NCI-H1417 treated with DMSO at 0.1 percent for 48 hours (cell line): ENCODE results near the gene CD4.

Source experiments
- DNase-seq: peaks from one replicate; lab custom pipeline; 2025; lab: John Stamatoyannopoulos, UW

Gene CD4

DNA sequence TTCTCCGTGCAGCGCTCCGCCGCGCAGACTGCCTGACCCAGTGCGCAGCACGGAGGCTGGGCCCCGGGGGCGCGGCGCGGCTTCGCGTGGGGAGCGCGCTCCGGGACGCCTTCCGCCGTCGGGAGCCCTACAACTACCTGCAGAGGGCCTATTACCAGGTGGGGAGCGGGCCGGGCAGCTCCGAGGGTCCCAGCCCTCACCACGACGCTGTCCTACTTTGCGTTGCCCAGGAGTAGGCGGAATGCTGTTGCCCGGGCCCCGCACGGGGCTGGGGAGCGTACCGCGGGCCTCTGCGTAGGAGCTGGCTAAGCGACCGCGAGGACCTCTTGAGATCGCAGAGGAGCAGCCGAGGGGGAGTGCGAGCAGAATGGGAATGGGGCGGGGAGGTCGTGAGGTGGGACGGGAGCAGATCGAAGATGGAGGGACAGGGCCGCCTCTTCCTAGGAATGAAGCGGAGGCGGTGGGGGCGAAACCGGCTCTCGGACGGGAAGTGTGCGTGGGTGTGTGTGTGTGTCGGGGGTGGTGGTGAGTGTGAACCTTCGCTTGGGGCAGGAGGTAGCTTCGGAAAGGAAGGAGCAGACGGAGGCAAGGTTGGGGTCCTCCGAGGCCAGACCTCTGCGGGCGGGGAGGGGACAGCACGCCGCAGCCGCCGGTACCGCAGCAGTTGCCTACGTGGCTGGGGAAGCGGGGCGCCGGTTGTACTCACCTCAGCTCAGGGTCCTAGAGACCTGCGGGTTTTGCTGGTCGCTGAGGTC, 39.6 kb downstream of the CD4 start:
- no peak for DNase-seq

- DNase-seq = no peak
These were observed 40.4 kb downstream of the CD4 start for GRCh38 chr12:6829536-6830220.

DNA sequence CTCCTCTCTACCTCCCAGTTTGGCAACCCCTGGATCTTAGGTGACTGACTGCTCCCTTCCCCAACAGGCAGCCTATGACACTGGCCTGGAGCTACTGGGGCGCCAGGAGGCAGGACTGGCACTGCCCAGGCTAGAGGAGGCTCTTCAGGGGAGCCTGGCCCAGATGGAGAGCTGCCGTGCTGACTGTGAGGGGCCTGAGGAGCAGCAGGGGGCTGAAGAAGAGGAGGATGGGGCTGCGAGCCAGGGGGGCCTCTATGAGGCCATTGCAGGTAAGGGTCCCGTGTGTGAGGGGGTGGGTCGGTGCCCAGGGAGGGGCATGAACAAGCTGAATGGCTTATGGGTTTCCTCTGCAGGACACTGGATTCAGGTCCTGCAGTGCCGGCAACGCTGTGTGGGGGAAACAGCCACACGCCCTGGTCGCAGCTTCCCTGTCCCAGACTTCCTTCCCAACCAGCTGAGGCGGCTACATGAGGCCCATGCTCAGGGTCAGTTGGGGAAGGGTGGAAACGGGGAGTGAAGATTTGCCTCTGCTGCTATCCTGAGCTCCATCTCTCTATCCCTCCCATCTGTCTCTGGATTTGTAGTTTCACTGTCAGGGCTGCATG, 41.1 kb downstream of the CD4 start:
- DNase-seq = no peak

DNA sequence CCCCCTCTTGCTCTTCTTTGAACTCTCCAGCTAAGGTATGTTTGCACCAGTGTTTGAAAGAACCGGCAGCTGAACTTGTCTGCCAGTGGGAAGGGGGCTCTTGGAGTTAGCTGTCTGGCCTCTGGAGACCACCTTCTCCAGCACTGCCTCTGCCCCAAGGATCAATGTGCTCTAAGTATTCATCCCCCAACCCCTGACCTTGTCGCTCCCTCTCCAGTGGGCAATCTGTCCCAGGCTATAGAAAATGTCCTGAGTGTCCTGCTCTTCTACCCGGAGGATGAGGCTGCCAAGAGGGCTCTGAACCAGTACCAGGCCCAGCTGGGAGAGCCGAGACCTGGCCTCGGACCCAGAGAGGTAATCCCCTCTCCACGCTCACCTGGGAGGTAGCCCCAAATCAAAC, 41.7 kb downstream of the CD4 start:
- DNase-seq = no peak

GRCh38 chr12:6831450-6831995, 42.2 kb downstream of the CD4 start:
- no peak for DNase-seq

GRCh38 chr12:6832125-6832524, 42.8 kb downstream of the CD4 start:
- no peak for DNase-seq

DNA sequence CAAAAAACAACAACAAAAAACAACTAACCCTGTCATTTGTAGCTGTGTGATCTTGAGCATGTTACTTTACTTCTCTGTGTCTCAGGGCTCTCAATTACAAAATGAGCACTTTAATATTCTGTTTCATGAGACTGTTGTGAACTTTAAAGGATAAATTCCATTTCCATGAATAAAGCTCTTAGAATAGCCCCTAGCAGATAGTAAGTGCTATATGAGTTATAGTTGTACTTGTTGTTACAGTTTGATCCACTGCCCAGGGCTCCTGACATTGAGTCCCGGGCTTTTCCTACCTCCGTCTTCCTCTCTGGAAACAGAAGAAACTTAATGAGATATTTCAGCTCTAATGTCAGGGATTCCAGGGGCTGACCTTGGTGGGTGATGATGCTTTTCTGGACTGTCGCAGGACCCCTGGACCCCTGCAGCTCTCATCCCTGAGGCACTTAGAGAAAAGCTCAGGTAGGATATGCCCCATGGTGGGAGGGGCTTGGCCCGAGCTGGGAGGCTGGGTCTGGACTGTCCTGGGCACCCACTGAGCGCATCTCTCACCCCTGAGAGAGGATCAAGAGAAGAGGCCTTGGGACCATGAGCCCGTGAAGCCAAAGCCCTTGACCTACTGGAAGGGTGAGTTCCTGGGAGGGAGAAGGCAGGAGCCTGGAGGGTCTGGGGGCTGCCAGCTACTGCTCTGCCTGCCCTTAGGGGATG, 44.0 kb downstream of the CD4 start:
- no peak for DNase-seq

- no peak for DNase-seq
These were observed 44.9 kb downstream of the CD4 start for GRCh38 chr12:6834254-6834653.

- DNase-seq = no peak
These were observed 45.5 kb downstream of the CD4 start for GRCh38 chr12:6834873-6835272.

GRCh38 chr12:6836851-6837250, 47.5 kb downstream of the CD4 start:
- DNase-seq = no peak

DNA sequence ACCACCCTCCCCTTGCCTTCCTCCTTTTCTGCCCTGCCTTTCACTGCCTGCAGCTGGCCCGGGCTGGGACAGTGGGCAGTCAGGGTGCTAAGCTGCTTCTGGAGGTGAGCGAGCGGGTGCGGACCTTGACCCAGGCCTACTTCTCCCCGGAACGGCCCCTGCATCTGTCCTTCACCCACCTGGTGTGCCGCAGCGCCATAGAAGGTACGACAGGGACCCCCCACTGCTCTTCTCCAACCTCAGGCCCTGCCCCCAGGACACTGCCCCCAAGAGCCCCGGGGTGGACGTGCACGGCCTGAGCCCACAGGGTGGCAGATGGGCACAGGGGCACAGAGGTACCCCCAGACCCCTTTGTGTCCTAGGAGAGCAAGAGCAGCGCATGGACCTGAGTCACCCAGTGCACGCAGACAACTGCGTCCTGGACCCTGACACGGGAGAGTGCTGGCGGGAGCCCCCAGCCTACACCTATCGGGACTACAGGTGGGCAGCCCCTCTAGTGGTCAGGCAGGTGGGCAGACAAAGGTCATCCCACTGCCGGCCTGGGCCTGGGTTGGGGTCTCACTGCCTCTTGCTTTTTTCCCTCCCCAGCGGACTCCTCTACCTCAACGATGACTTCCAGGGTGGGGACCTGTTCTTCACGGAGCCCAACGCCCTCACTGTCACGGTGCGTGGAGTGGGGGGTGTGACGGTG, 48.2 kb downstream of the CD4 start:
- no peak for DNase-seq

- no peak for DNase-seq
These were observed 49.5 kb downstream of the CD4 start for GRCh38 chr12:6838854-6839253.

DNA sequence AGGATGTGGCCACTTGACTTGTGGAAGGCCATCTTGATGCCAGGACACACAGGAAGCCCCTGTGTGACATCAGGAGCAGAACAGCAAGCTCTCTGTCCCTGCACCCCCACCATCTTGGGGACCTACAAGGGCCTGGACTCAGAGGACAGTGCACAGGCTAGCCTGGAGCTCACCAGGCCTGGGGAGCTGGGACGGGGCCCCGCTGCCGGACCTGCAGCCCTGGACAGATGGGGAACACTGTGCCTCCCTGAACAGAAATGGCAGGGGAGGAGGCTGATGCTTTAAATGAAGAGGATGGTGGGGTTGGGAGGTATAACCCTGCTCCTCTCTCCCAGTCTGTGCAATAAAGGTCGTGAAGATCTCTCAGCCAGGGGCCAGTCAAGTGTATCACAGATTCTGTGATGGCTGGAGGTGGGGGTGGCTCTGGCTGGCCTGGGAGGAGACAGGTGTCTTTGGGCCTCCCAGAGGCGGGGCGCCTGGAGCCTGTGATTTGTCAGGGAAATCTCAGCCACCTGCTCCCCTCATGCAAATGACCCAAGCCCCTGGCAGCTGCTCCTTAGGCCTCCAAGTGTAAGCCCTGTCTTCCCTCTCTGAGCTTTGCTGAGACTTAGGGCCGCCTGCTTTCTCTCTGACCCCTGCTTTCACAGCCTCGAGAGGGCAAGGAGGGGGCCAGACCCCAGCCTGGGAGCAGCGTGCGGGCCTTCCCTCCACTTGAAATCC, 50.3 kb downstream of the CD4 start:
- DNase-seq = no peak

DNA sequence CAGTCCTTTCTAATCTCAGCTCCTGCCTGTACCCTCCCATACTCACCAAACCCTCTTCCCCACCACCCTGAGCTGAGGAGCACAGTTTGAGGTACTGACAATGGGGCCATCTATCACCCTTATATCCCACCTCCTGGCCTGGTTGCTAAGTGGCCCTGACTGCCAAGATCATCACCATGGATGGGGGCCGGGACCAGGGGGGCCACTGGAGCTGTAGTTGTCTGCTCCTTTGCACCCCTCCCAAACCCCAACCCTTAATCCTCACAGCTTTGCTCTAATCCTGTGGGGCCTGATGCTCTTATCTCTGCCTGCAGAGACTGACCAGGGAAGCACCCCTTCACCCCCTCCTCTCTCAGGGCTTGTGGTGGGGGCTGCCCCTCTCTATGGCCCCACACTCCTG, 51.0 kb downstream of the CD4 start:
- DNase-seq = no peak

DNA sequence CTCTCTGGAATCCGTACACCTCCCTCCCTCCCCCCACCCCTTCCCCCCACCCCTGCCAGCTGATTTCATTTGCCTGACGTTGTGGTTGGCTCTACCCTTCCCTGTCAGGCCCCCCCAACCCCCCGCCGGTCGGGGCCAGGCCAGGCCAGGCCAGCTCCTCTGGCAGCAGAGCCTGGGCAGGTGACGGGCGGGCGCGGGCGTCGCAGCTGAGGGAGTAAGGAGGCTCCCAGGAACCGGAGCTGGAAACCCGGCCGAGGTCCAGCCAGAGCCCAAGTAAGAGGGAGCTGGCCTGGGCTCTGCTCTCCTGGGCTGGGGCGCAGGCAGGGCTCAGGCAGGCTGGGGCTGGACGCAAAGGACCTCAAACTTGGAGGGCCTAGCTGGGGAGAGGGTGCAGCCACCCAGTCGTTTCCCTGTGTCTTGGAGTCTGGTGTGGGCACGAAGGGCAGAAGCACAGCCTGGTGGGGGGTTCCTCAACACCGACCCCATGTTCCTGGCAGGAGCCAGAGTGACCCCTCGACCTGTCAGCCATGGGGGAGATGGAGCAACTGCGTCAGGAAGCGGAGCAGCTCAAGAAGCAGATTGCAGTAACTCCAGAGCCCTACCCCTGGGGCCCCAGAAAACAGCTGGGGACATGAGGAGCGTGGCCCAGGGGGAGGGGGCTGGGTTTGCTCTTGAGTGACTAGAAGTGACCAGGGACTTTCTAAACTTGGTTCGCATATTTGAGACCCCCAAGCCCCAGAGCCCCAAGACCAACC, 51.6 kb downstream of the CD4 start, which contains the start of gene GNB3:
Gene GNB3 (plus strand): TSS at position 165 of the 755 bp plus-strand sequence. CDS start 363 bp downstream, at position 528.
- DNase-seq = no peak

DNA sequence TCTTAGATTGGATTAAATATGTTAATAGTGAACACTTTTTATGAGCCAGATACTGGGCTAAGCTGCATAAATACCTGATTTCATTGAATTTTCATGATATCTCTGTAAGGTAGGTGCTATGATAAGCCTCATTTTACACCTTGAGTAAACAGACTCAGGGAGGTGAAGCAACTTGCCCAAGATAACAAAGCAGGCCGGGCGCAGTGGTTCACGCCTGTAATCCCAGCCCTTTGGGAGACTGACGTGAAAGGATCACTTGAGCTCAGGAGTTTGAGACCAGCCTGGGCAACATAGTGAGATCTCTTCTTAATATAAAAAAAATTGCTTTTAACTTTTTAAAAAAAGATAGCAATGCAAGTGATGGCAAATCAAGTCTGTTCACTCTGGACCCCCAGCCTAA, 52.7 kb downstream of the CD4 start:
- no peak for DNase-seq

DNA sequence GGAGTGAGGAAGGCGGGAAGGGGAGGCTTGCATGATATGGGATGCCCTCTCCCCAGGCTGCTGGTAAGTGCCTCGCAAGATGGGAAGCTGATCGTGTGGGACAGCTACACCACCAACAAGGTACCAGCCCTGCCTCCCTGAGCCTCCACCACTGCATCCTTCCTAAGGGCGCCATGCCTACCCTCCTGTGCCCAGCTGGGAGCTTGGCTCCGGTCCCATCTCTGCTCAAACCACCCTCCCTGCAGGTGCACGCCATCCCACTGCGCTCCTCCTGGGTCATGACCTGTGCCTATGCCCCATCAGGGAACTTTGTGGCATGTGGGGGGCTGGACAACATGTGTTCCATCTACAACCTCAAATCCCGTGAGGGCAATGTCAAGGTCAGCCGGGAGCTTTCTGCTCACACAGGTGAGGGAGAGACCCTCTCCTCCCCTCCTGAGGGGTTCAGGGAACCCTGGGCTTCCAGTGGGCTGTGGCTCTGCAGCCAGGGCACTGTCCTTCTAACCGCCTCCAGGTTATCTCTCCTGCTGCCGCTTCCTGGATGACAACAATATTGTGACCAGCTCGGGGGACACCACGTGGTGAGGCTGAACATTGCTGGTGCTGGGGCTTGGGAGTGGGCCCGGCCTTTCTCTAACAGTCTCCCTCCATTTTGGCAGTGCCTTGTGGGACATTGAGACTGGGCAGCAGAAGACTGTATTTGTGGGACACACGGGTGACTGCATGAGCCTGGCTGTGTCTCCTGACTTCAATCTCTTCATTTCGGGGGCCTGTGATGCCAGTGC, 54.0 kb downstream of the CD4 start:
- no peak for DNase-seq

- DNase-seq = no peak
These were observed 56.1 kb downstream of the CD4 start for GRCh38 chr12:6845395-6845794.

DNA sequence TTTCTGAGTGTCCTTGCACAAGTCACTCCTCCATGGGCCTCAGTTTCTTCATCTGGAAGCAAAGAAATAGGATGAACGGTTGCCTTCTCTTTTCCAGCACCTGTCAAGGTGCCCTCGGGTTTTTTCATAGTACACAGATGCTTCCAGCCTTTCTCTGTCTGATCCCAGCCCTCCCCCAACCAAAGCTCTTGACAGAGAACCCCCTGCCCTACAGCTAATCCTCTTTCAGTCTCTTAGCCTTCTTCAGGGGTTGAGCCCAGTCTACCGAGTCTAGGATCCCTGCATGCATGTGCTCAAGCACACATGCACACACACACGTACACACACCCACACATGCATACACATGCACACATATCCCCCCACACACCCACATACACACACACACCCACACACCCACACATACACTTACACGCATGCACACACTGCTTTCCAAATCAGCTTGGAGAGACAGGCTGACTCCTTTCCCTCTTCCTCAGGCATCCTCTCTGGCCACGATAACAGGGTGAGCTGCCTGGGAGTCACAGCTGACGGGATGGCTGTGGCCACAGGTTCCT, 57.1 kb downstream of the CD4 start:
- DNase-seq = no peak
